AG08396 (cell line): ENCODE results near the gene VGF.
"Not testable (repeated sequence)": the region's sequence is repeated elsewhere in the genome, so short reads cannot be mapped to it uniquely, and the experiment has no call there.

Experiments used
- DNase-seq: peaks from one replicate; pipeline ENCODE4 v3.0.0; 2012; ENCODE audit warnings: low spot score, mixed read lengths

The VGF gene

DNA sequence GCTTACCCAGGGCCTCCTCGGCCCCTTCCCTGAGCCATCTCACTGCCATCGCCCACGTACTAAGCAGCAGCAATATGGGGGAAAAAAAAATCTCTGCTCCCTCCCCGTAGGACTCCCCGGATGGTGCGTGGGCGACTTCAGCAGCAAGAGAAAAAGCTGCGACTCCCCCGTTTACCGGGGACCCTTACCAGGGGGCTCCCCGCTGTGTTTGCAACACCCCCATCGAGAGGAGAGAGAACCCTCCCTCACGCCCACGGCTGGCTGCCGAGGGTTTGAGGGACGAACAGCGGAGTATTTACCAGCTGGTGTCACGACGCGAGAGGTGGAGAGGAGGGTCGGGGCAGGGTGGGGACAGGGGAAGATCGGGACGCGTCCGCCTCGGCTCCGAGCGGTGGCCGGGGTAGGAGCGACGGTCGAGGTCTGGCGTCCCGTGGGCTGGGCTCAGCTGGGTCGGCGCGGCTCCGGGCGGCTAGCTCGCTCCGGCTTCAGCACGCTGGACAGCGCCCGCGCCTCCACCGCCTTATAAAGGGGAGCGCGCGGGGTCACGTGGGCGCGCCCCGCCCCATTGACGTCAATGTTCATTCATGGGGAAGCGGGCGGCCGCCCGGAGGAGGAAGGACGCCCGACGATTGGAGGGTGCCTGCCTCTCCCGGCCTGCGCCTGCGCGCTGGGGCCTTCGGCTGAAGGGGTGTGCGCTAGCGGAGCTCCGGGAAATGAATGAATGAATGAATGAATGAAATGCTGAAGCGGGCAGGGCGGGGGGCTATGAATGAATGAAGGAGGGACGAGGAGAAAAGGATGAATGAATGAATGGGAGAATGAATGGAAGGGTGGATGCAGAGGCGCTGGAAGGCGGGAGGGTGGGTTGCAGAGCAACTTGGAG lies at the start of gene VGF:
Gene VGF (minus strand): TSS at position 495 of the 883 bp plus-strand sequence. CDS start 726 bp downstream, outside the sequence.
- peak; percentile 98 for DNase-seq

DNA sequence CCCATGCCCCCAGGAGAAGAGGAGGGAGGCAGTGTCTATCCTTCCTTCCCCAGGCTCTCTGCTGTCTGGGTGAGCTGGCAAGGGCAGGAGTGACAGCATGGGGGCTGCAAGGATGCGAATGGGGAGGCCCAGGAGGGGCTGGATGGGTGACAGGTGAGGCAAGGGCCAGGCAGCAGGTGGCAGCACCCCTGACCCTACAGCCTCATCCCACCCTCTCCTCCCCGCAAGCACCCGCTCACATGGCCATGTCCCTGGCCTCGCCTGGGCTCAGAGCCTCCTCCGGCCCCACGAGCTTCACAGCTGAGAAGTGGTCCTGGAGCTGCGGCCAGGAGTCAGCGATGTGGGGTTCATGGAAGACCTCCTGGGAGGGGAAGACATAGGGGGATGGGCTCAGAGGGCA lies 46.6 kb upstream of the VGF start:
- no peak for DNase-seq

DNA sequence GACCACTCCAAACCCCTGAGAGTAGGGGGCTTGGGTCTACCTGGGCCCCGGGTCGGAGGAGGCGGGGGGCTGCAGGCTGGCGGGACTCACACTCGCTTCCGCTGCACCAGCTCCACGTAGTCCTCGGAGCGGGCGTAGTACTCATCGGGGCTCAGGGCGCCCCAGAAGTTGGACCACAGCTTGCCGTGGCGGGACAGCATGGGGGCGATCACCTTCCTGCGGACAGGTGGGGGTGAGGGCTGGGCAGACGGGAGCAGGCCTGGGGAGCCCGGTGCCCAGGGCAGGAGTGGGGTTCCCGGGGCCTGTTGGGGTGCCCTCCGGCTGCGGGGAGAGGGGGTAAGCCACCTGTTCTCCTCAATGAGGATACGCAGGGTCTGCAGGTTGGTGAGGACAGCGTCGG lies 46.1 kb upstream of the VGF start:
- no peak for DNase-seq

DNA sequence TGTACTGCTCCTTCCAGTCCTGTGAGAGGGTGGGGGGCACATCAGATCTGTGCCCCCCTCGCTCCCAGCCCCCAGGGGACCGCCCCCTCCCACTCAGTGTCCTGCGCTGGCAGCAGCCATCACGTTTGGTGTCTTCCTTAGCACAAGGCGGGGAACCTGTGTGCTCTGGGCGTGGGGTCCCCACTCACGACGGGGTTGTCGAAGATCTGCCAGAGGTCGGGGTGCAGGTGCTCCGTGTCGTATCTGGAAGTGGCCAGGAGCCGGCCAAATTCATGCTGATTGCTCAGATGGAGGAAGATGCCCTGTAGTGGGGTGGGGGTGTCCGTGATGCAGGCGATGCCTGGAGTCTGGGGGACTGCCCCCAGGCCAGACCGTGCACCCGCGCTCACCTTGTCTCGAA lies 44.8 kb upstream of the VGF start:
- no peak for DNase-seq

DNA sequence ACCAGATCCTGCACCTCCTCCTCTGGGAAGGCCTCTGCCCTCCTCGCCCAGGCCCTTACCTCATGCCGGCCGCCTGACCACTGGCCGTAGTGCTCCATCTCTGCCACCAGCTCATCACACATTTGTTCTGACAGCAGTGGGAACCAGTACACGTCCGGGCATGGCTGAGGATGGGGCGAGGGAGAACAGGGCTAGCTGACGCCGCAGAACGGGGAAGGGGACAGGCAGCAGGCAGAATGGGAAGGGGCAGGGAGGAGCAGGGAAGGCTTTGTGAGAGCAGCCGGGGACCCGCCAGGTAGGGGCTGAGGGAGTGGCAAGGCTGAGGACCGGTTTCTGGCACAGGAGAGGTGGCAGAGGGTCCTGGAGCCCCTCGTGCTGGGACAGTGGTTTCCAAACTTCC lies 43.4 kb upstream of the VGF start:
- DNase-seq = no peak

DNA sequence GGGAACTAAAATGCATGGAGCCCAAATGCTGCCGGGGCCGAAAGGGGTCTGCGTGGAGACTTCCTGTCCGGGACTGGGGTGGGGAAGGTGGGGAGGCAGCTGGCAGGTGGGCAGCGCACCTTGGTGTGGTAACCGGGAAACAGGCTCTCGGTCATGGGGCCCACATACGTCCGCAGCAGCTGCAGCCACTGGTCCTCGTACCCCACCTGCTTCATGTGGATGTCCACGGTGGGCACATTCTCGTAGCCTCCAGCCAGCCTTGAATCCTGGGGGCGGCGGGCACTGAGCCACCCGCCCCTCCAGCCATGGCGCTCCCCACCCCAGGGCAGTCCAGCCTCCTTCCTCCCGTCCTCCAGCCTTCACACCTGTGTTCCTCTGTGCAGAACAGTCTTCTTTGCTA lies 42.1 kb upstream of the VGF start:
- DNase-seq = no peak

DNA sequence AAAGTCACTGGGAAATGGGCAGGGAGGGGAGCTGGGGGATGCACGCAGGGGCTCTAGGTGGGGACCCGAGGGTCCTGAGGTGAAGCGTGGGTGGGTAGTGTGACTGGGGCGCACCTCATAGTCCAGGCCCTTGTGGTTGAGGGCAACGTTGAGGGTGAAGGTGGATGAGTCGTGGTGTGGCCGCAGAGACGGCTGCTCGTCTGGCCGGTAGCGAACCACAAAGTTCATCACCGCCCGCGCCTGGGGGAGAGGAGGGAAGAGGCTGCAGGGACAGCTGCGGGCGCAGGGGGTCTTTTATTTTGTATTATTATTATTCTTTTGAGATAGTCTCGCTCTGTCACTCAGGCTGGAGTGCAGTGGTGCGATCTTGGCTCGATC lies 41.3 kb upstream of the VGF start:
- no peak for DNase-seq

DNA sequence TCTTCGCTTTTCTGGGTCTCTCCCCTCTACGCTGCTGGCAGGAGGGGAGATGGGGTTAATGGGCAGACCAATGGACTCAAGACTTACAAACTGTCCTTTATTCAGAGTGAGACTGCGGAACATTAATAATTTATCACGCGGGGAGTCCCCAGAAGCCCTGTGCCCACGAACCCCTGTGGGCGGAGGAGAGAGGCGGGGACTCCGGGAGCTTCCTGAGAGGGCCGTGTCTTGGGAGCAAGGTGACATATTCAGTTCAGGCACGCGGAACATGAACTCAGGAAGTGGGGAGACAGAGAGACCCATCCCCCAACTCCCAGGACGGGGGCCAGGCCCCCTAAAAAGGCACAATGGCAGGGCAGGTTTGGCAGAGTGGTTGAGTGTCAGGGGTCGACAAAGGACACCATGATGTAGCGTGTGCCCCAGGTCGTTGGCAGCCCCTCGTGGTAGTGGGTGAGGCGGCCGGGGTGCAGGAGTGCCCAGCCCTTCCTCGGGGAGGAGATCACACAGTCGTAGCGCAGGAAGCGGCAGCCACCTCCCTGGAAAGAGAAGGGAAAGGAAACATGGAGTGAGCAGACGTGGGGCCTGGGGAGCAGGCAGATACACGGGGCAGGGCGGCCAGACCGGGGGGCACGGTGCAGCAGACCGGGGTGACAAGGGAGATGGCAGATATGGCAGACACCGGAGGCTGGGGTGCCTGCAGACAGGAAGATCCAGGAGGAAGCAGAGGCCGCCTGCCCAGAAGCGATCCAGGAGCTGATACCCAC lies 40.7 kb upstream of the VGF start:
- no peak for DNase-seq

DNA sequence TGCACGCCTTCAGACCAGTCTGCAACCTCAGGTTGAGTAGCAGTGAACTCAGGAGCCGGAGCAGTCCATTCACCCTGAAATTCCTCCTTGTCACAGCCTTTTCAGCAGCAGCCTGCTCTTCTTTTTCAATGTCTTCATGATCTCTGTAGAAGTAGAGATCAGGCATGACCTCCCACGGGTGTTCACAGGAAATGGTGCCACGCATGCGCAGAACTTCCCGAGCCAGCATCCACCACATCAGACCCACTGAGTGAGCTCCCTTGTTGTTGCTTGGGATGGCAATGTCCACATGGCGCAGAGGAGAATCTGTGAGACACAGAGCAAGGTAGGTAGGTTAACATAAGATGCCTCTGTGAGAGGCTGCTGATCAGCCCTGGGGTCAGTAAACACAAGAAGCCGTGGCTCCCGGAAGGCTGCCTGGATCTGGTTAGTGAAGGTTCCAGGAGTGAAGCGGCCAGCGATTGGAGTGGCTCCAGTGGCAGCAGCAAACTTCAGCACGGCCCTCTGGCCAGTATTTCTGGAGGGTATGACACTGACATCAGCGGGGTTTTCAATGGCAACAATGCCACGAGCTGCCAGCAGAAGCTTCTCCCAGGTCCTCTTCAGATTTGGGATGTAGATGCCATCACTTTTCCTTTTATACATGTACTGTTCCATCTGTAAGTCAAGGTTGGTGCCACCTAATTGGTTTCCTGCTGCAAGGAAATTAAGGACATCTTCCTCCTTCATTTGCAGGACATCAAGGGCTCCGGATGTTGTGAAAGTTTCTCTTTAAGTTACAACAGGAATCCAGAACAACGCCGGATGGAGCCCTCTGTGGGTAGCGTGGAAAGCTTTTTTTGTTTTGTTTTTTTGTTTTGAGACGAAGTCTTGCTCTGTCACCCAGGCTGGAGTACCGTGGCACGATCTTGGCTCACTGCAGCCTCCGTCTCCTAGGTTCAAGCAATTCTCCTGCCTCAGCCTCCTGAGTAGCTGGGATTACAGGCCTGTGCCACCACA lies 38.7 kb upstream of the VGF start:
- not testable (repeated sequence) for DNase-seq

DNA sequence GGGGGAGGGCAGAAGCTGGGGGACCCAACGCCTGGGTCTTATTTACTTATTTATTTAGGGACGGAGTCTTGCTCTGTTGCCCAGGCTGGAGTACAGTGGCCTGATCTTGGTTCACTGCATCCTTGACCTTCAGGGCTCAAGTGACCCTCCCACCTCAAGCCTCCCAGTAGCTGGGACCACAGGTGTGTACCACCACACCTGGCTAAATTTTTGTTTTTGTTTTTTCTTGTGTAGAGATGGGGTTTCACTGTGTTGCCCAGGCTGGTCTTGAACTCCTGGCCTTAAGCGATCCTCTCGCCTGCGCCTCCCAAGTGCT lies 37.2 kb upstream of the VGF start:
- no peak for DNase-seq

DNA sequence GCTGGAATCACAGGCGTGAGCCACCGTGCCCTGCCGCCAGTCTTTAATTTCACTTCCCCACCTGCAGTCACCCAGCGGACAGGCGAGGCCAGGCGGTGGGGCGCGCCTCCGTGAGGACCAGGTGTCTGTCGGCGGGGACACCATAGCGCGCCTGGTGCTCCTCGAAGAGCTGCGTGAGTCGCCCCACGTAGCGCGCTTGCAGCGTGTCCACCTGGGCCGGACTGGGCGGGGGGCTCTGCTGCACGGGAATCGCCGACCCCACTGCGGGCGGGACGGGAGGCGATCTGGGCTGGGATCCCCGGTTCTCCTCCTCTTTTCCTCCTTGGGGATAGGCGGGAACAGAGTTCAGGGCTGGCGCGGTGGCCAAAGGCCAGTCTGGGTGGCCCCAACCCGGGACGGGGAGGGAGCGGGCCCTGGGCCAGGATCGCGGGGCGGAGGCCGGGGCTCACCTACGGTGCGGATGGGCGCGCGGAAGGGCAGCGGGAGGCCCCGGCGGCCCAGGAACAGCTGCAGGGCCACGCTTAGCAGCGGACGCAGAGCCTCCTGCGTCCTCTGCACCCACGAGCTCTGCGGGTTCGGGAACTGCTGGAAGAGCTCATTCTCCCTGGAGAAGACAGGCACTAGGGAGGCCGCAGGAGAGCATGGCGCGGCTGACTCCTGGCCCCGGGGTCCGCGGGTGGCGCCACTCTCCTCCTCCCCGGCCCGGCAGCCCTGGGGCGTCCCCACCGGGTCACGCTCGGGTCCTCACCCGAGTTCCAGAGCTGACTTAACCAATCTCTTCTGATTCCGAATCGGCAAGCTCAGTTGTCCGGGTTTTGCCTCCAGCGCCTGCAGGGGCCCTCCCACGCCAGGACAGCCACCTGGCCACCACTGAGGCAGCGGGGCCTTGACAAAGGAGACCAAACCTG lies 36.6 kb upstream of the VGF start:
- DNase-seq = no peak

DNA sequence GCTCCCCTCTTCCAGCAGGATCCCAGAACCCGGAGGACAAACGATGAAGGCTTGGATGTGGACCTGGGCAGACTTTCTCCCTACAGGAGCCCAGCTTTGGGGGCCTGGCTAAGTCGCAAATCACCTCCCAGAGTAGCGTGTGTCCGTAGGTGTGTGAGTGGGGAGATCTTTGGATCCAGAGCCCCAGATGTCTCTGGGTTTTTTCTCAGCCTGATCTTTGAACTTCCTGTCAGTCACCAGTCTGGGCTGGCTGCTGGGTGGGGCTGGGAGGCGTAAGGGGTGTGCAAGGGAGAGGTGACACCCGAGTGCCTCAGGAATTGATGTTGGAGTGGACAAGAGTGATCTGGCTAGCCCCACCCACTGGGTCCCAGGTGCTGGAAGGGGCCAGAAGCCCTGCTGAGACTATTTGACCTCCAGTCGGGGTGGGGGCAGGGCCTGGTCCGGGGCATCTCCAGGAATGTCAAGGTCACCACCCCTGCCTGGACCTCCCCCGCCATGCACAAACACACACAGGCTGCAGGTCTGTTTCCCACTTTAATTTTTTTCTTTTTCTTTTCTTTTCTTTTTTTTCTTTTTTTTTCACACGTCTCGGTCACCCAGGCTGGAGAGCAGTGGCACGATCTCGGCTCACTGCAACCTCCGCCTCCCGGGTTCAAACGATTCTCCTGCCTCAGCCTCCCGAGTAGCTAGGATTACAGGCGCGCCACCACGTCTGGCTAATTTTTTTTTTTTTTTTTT lies 35.7 kb upstream of the VGF start, which contains the start of gene MOGAT3:
Gene MOGAT3 (minus strand): TSS at position 175 of the 738 bp plus-strand sequence. CDS start 182 bp downstream, outside the sequence.
- DNase-seq = no peak

DNA sequence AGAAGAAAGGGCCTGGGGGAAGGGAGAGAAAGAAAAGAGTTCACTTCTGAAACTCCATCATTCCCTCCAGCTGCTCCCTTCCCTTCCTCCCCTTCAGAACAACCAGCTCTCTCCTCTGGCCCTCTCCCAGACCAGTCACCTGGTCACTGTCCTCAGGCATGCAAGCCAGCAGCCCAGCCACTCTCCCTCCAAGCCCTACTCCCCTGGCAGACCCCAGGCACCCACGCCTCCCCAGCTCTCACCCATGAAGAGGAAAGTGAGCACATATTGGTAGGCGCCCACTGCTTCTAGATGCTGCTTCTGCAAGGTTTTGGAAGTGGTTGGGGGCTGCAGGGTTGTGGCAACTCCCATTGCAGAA lies 35.1 kb upstream of the VGF start:
- no peak for DNase-seq

DNA sequence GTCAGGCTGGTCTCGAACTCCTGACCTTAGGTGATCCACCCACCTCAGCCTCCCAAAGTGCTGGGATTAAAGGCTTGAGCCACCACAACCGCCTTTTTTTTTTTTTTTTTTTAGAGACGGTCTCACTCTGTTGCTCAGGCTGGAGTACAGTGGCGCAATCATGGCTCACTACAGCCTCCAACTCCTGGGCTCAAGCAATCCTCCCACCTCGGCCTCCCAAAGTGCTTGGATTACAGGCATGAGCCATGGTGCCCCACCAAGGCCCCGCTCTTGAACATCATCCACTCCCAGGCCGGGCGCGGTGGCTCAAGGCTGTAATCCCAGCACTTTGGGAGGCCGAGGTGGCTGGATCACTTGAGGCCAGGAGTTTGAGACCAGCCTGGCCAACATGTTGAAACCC lies 34.2 kb upstream of the VGF start:
- DNase-seq = not testable (repeated sequence)

DNA sequence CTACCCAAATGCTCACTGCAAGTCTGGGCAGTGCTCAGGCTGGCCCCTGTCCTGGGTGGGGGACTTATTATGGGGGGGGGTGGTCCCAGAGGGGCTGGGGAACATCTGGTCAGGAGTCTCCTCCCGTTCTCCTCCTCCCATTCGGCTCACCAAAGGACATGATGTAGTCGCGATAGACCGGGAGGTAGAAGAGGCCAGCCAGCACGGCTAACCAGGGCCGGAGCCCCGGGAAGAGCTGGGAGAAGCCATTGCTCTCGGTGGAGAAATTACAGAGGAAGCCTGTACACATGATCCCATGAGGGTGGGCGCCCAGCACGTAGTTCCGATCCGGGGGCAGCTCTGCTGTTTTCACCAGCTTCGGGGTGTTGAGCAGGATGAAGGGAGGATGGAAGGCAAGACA lies 33.1 kb upstream of the VGF start:
- DNase-seq = no peak

DNA sequence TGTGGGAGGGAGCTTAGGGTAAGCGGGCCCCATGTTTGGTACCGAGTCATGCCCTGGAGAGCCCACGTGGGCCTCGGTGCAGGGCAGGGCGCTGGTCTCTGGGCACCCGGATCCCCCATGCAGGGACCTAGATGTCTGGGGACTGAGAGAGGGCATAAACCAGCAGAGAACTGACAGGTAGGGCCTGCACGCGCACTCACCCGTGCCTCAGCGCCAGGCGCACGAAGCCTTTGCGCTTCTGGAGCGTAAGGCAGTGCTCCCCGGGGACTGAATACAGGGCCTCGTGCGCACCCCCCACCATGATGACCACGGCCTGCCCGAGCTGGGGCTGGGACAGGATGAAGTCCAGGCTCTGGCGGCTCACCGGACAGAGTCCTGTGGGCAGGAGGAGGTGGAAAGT lies 32.6 kb upstream of the VGF start:
- DNase-seq = no peak

DNA sequence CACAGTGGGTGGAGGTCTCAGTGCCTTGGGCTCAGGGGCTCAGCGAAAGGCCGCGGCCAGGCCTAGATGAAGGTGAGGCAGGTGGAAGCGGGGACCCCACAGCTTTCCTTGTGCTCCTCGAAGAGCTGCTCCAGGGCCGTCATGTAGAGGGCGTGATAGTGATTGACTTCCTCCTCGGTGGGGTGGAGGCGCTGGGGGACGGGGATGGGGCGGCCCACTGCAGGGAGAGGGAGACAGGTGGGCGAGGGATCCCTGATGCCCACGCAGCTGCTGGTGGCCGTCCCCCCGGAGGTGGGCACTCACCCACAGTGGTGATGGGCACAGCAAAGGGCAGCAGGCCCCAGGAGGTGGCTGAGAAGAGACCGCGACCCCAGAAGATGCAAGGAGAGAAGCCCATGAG lies 30.5 kb upstream of the VGF start:
- DNase-seq = no peak

DNA sequence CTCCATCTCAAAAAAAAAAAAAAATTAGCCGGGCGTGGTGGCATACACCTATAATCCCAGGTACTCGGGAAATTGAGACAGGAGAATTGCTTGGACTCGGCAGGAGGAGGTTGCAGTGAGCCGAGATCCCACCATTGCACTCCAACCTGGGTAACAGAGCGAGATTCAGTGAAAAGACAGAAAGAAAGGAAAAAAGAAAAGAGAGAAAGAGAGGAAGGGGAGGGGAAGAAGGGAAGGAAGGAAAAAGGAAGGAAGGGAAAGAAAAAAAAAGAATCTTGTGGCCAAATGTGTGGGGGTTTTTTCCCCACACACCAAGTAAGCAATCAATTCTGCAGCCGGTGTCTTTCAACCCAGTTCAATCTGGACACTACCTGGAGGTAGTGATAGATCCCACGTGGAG lies 23.7 kb upstream of the VGF start:
- no peak for DNase-seq

DNA sequence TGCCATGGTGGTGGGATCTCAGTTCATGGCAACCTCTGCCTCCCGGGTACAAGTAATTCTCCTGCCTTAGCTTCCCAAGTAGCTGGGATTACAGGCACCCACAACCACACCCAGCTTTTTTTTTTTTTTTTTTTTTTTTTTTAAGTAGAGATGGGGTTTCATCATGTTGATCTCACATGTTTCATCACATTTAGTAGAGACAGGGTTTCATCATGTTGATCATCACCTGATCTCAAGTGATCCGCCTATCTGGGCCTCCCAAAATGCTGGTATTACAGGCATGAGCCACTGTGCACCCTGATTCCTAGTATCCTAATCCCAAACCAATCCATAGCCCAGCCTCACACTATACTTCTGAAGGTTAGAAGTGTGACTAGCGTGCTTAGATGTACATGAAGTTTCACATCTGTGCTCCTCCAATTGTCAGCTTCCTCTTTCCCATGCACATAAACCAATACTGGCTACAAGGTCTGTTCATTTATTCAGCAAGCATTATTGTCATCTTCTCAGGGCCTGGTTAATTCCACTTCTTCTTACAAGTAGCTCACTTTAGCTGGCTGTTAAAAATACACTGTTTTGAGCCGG lies 21.6 kb upstream of the VGF start:
- no peak for DNase-seq

DNA sequence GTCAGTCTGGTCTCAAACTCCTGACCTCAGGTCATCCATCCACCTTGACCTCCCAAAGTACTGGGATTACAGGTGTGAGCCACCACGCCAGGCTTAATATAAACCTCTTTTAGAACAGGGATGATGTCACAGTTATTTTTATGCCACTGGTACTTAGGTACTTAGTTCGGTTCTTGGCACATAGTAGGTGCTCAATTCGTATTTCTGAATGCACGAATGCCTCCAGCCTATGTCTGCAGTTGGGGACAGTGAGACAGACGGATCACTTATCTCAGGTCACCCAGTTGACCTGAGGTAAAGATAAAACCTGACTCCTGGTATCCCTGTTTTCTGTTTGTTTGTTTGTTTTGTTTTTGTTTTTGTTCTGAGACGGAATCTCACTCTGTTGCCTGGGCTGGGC lies 20.8 kb upstream of the VGF start:
- no peak for DNase-seq
